GM21529 (cell line): Measurements from ENCODE around the gene AMOT.
A peak's percentile ranks its signal among the peaks of the same experiment; 100 is the strongest.

Source experiments
- ATAC-seq: cut with Tn5 transposase; IDR thresholded peaks from one replicate; pipeline ENCODE4 v1.9.1; 2021; ENCODE audit not compliant: unreplicated experiment

The AMOT gene

GRCh38 chrX:112751076-112751475 lies 89.6 kb downstream of the AMOT start:
- no peak for ATAC-seq

- no peak for ATAC-seq
Observed at GRCh38 chrX:112746812-112747595, 93.6 kb downstream of the AMOT start.

GRCh38 chrX:112738347-112739033 lies 102.1 kb downstream of the AMOT start:
- peak; percentile 50 for ATAC-seq

- ATAC-seq = no peak
Observed at GRCh38 chrX:112736310-112736709, 104.3 kb downstream of the AMOT start.

- no peak for ATAC-seq
Observed at GRCh38 chrX:112735147-112735546, 105.5 kb downstream of the AMOT start.

GRCh38 chrX:112734290-112734689 lies 106.3 kb downstream of the AMOT start:
- peak; percentile 41 for ATAC-seq

- no peak for ATAC-seq
Observed at GRCh38 chrX:112731793-112732192, 108.8 kb downstream of the AMOT start.
